Measurements from ENCODE around the gene ZNF385B.

- TF ChIP-seq GATA2 (IDR thresholded peaks at IDR 0.05; ENCODE audit: low read depth, low read length) (no peak), GATA3 (IDR thresholded peaks at IDR 0.05; ENCODE audit: low read depth, low read length) (no peak)
These were observed 169.4 kb downstream of the ZNF385B start for GRCh38 chr2:179692043-179692442.
